Endothelial cell (in vitro differentiated cells): ENCODE measurements around the gene RBCK1. TPM values are rescaled to one million over a fixed set of nuclear protein-coding genes. Genes with fewer than 3 reads are reported as not detected.

Experiments
- DNase-seq: peaks from one replicate; pipeline ENCODE4 v3.0.0; 2021; ENCODE audit warnings: low spot score
- H3K27ac Mint-ChIP-seq: one replicate; pipeline ENCODE4 v1.8.0; 2021; ENCODE audit warnings: mixed read lengths, inconsistent platforms; ENCODE audit not compliant: unreplicated experiment
- H3K27me3 Mint-ChIP-seq: one replicate; pipeline ENCODE4 v1.8.0; 2021; ENCODE audit warnings: mild to moderate bottlenecking, moderate library complexity, mixed read lengths, inconsistent platforms; ENCODE audit not compliant: unreplicated experiment
- H3K36me3 Mint-ChIP-seq: one replicate; pipeline ENCODE4 v1.8.0; 2021; ENCODE audit warnings: mild to moderate bottlenecking, low read depth, mixed read lengths, inconsistent platforms; ENCODE audit not compliant: unreplicated experiment
- H3K4me1 Mint-ChIP-seq: one replicate; pipeline ENCODE4 v1.8.0; 2021; ENCODE audit warnings: mild to moderate bottlenecking, mixed read lengths, inconsistent platforms; ENCODE audit not compliant: unreplicated experiment
- H3K4me3 Mint-ChIP-seq: one replicate; pipeline ENCODE4 v1.8.0; 2021; ENCODE audit warnings: mild to moderate bottlenecking, mixed read lengths, inconsistent platforms; ENCODE audit not compliant: unreplicated experiment
- H3K9me3 Mint-ChIP-seq: one replicate; pipeline ENCODE4 v1.8.0; 2021; ENCODE audit warnings: mixed read lengths, inconsistent platforms; ENCODE audit not compliant: unreplicated experiment
- long read RNA-seq: library from polyadenylated mRNA; unstranded; transcript quantifications from one replicate; pipeline ENCODE4 v2.0.0, GENCODE V29; 2020; ENCODE audit not compliant: unreplicated experiment
- total RNA-seq: library from RNA; stranded (reverse); fragmentation: NEBNext Ultra II Directional; extraction: Animal tissue kit (Norgen Biotek cat#: 25700); gene quantifications from one replicate; pipeline ENCODE4 v1.2.1, GENCODE V29; 2021; ENCODE audit not compliant: unreplicated experiment
- TF ChIP-seq, protein P1 (sequence below): fragments of 200-600 bp; sonication (generic); IDR thresholded peaks from one replicate; pipeline ENCODE4 v1.5.0; 2021; ENCODE audit warnings: antibody characterized with exemption; ENCODE audit not compliant: unreplicated experiment

Gene RBCK1
- 68.8 TPM for total RNA-seq
- long read RNA-seq, transcript RBCK1-209 (11 exons, 2,613 nt): minor isoform, 5 of 47 reads
- long read RNA-seq, transcript RBCK1-213 (3 exons, 1,200 nt): major isoform, 16 of 47 reads
- long read RNA-seq, transcript RBCK1-202 (12 exons, 2,774 nt): minor isoform, 12 of 47 reads
- long read RNA-seq, partial matches to known transcripts: 3 of 47 reads
- long read RNA-seq, other reads (novel, unspliced or antisense): 7 of 47 reads

DNA sequence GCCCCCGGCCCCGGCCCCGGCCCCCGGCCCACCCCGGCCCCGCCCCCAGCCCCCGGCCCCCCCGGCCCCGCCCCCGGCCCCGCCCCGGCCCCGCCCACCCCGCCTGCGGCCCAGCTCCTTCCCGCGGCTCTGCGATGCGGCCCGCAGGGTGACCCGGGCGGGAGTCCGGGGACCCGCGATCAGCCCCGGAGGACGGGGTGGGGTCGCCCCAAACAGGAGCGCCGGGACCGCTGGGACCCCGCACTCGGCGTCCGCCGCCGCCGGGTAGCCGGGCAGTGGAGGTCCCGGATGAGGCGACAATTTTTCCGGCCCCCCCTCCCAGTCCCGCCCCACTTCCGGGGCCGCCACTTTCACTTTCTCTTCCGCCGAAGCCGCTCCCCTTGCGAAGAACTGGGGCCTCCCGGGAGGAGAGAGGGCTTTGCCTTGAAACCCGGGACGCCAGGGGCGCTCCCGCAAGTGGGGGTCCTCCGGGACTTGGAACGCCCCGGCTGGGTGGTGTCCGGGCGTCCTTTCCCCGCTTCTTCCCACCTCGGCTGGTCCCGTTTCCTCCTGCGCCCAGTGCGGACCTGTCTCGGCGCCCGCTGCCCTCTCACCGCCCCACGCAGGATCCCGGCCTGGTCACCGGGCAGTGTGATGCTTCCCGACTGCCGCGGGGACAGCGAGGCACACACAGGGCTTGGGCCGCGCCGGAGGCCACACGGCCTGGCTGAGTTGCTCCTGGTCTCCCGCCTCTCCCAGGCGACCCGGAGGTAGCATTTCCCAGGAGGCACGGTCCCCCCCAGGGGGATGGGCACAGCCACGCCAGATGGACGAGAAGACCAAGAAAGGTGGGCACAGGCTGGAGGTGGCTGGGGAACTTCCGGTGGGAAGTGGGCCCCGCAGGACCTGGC lies at the start of gene RBCK1:
Gene RBCK1 (plus strand): TSS at position 347 of the 890 bp plus-strand sequence. CDS start 459 bp downstream, at position 806.
- no peaks in the 10 kb centered on the region for H3K9me3 Mint-ChIP-seq
- peak within 1 kb of the TSS; percentile 96 for H3K4me3 Mint-ChIP-seq
- H3K36me3 Mint-ChIP-seq: peaks cover 33% of the 10 kb centered on the region
- peak within 1 kb of the TSS; percentile 76 for H3K27ac Mint-ChIP-seq
- peaks cover 9% of the 10 kb centered on the region for H3K27me3 Mint-ChIP-seq
- DNase-seq: peak; percentile 55
- peaks cover 20% of the 10 kb centered on the region for H3K4me1 Mint-ChIP-seq
- TF ChIP-seq, protein P1, sequence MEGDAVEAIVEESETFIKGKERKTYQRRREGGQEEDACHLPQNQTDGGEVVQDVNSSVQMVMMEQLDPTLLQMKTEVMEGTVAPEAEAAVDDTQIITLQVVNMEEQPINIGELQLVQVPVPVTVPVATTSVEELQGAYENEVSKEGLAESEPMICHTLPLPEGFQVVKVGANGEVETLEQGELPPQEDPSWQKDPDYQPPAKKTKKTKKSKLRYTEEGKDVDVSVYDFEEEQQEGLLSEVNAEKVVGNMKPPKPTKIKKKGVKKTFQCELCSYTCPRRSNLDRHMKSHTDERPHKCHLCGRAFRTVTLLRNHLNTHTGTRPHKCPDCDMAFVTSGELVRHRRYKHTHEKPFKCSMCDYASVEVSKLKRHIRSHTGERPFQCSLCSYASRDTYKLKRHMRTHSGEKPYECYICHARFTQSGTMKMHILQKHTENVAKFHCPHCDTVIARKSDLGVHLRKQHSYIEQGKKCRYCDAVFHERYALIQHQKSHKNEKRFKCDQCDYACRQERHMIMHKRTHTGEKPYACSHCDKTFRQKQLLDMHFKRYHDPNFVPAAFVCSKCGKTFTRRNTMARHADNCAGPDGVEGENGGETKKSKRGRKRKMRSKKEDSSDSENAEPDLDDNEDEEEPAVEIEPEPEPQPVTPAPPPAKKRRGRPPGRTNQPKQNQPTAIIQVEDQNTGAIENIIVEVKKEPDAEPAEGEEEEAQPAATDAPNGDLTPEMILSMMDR: no peak

GRCh38 chr20:358891-359555 lies 49.1 kb upstream of the RBCK1 start:
- no peak for DNase-seq
- H3K36me3 Mint-ChIP-seq: no peaks in the 10 kb centered on the region
- H3K4me1 Mint-ChIP-seq: peaks cover 8% of the 10 kb centered on the region
- H3K9me3 Mint-ChIP-seq: no peaks in the 10 kb centered on the region
- peaks cover 11% of the 10 kb centered on the region for H3K27me3 Mint-ChIP-seq
- no peak overlapping the region for H3K27ac Mint-ChIP-seq
- no peak overlapping the region for H3K4me3 Mint-ChIP-seq
- TF ChIP-seq, protein P1: no peak

GRCh38 chr20:361561-361960 lies 46.5 kb upstream of the RBCK1 start:
- Mint-ChIP-seq H3K4me3 (no peak overlapping the region), H3K27ac (no peak overlapping the region), H3K27me3 (peaks cover 14% of the 10 kb centered on the region), H3K36me3 (no peaks in the 10 kb centered on the region), H3K4me1 (peaks cover 6% of the 10 kb centered on the region), H3K9me3 (no peaks in the 10 kb centered on the region)
- TF ChIP-seq, protein P1: no peak
- DNase-seq: no peak

DNA sequence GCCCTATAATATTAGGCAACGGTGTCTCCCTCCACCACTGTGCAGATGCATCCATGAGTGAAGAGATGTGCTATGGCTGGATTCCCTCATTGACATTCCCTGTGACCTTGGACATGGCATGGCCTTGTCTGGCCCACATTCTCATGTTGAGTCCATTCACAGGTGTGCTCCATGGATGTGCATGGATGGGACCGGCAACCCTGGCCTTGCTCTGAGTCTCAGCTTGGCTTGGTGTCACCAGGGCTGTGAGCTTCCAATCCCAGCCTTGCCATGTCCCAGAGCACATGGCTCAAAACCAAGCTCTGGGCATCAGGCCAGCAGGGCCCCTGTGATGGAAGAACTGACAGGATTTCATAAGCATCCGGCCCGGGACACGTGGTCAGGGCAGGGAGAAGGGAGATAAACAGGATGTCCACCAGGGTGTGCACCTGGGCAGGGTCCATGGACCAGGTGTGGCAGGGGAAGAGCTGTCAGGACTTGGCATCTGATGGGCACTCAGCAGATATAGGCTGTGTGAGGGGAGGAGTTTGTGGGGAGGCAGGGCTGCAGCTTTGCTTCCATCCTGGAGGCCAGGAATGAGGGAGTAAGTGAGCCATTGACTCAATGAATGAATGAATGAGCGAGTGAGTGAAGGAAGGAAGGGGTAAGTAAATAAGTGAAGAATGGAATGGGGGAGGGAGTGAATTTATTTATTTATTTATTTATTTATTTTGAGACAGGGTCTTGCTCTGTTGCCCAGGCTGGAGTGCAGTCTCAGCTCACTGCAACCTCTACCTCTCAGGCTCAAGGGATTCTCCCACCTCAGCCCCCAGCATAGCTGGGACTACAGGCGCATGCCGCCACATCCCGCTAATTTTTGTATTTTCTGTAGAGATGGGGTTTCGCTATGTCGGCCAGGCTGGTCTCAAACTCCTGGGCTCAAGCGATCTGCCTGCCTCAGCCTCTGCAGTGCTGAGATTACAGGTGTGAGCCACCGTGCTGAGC lies 45.5 kb upstream of the RBCK1 start:
- Mint-ChIP-seq H3K4me1 (no peaks in the 10 kb centered on the region), H3K36me3 (no peaks in the 10 kb centered on the region), H3K27ac (no peak overlapping the region), H3K4me3 (no peak overlapping the region), H3K9me3 (no peaks in the 10 kb centered on the region), H3K27me3 (peaks cover 9% of the 10 kb centered on the region)
- TF ChIP-seq, protein P1: no peak
- DNase-seq: no peak
